HUES64 (cell line): ENCODE data around the gene NDFIP2.
A peak's percentile ranks its signal among the peaks of the same experiment; 100 is the strongest.

Experiments
- H3K27ac ChIP-seq: 2 replicates; pipeline ENCODE4 v1.7.0; 2013; ENCODE audit warnings: low read depth, low read length, inconsistent platforms
- H3K27me3 ChIP-seq: 2 replicates; pipeline ENCODE4 v1.6.1; 2013; ENCODE audit warnings: mild to moderate bottlenecking, low read length; ENCODE audit not compliant: insufficient read depth
- H3K36me3 ChIP-seq: 2 replicates; pipeline ENCODE4 v1.6.1; 2013; ENCODE audit warnings: mild to moderate bottlenecking, low read length; ENCODE audit not compliant: insufficient read depth
- H3K4me1 ChIP-seq: 2 replicates; pipeline ENCODE4 v1.6.1; 2013; ENCODE audit warnings: mild to moderate bottlenecking, low read length, moderate library complexity; ENCODE audit not compliant: insufficient read depth
- H3K4me3 ChIP-seq: 2 replicates; pipeline ENCODE4 v1.5.1; 2013; ENCODE audit warnings: mild to moderate bottlenecking, low read length, moderate library complexity
- H3K9ac ChIP-seq: 2 replicates; pipeline ENCODE4 v1.6.1; 2013; ENCODE audit warnings: mild to moderate bottlenecking, low read depth, low read length
- H3K9me3 ChIP-seq: 2 replicates; pipeline ENCODE4 v1.6.1; 2013; ENCODE audit warnings: low read depth, low read length; ENCODE audit not compliant: insufficient read depth
- WGBS: fragments of 150-250, 120-280 bp; methylation state at CpG from one replicate; pipeline ENCODE4 v1.1.7; 2013; ENCODE audit warnings: missing lambda C conversion rate; 5-methylcytosine and 5-hydroxymethylcytosine counted together

Gene NDFIP2

GRCh38 chr13:79459906-79460305, 21.0 kb upstream of the NDFIP2 start:
- Histone ChIP-seq H3K9me3 (no peaks in the 10 kb centered on the region), H3K27me3 (no peaks in the 10 kb centered on the region), H3K36me3 (no peaks in the 10 kb centered on the region), H3K27ac (no peak overlapping the region), H3K9ac (no peak overlapping the region), H3K4me1 (no peaks in the 10 kb centered on the region), H3K4me3 (no peak overlapping the region)
- 88% methylated on average over 2 of the region's 3 CpGs for WGBS

GRCh38 chr13:79462895-79463294, 18.1 kb upstream of the NDFIP2 start:
- H3K9ac ChIP-seq: no peak overlapping the region
- H3K27me3 ChIP-seq: no peaks in the 10 kb centered on the region
- H3K4me1 ChIP-seq: no peaks in the 10 kb centered on the region
- H3K36me3 ChIP-seq: no peaks in the 10 kb centered on the region
- H3K9me3 ChIP-seq: no peaks in the 10 kb centered on the region
- no peak overlapping the region for H3K27ac ChIP-seq
- H3K4me3 ChIP-seq: no peak overlapping the region

DNA sequence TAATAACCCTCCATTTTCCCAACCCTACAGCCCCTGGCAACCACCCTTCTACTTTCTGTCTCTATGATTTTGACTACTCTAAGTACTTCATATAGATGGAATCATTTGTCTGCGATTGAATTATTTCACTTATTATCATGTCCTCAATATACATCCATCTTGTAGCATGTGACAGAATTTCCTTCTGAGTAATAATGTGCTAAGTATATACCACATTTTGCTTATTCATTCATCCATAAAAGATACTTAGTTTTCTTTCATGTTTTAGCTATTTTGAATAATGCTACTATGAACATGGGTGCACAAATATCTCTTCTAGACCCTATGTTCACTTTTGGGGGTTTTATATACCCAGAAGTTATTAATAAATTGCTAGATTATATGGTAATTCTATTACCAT, 17.4 kb upstream of the NDFIP2 start:
- no peak overlapping the region for H3K9ac ChIP-seq
- H3K9me3 ChIP-seq: no peaks in the 10 kb centered on the region
- no peaks in the 10 kb centered on the region for H3K27me3 ChIP-seq
- no peak overlapping the region for H3K4me3 ChIP-seq
- H3K27ac ChIP-seq: no peak overlapping the region
- no peaks in the 10 kb centered on the region for H3K36me3 ChIP-seq
- WGBS: no CpG with 5 or more reads among the region's 1 CpG
- no peaks in the 10 kb centered on the region for H3K4me1 ChIP-seq

- Histone ChIP-seq H3K9me3 (no peaks in the 10 kb centered on the region), H3K9ac (no peak overlapping the region)
Observed at GRCh38 chr13:79466872-79467271, 14.1 kb upstream of the NDFIP2 start.

DNA sequence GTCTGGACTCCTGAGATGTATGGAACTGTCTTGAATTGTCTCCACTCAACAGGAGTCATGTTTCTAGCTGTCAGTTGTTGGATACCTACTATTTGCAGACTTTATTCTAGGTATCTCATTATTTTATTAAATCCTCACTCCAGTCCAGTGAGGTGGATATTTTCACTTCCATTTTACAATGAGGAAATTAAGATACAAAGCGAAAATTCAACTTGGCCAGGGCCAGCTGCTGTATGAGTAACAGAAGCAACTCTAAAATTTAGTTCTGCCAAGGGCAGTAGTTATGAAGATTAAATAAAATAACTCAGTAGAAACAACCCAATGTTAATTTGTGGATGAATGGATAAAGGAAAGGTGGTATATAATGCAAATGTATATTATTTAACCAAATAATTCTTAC, 12.6 kb upstream of the NDFIP2 start:
- Histone ChIP-seq H3K36me3 (no peaks in the 10 kb centered on the region), H3K4me1 (no peaks in the 10 kb centered on the region), H3K27ac (no peak overlapping the region), H3K9ac (no peak overlapping the region), H3K4me3 (no peak overlapping the region), H3K9me3 (no peaks in the 10 kb centered on the region), H3K27me3 (no peaks in the 10 kb centered on the region)
- 100% methylated on average over 1 of the region's 1 CpG for WGBS

More at GRCh38 chr13:79466872-79467271, 14.1 kb upstream of the NDFIP2 start:
- Histone ChIP-seq H3K36me3 (no peaks in the 10 kb centered on the region), H3K4me3 (no peak overlapping the region), H3K27me3 (no peaks in the 10 kb centered on the region), H3K4me1 (no peaks in the 10 kb centered on the region), H3K27ac (no peak overlapping the region)
- 80% methylated on average over 2 of the region's 2 CpGs for WGBS

DNA sequence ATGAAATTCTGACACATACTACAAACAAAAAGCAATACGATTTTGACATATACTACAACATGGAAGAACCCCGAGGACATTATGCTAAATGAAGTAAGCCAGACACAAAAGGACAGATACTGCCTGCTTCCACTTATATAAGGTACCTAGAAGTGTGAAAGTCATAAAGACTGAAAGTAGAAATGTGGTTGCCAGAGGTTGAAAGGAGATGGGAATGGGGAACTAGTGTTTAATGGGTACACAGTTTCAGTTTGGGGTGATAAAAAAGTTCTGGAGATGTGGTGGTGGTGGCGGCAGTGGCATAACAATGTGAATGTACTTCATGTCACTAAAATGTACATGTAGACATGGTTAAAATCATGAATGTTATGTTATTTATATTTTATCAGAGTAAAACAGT, 12.1 kb upstream of the NDFIP2 start:
- 90% methylated on average over 3 of the region's 3 CpGs for WGBS

GRCh38 chr13:79469608-79470007, 11.3 kb upstream of the NDFIP2 start:
- Histone ChIP-seq H3K36me3 (no peaks in the 10 kb centered on the region), H3K27me3 (no peaks in the 10 kb centered on the region), H3K27ac (no peak overlapping the region), H3K9me3 (no peaks in the 10 kb centered on the region), H3K9ac (no peak overlapping the region), H3K4me1 (no peaks in the 10 kb centered on the region), H3K4me3 (no peak overlapping the region)
- 97% methylated on average over 3 of the region's 3 CpGs for WGBS

More for the DNA sequence above, 12.1 kb upstream of the NDFIP2 start:
- Histone ChIP-seq H3K9me3 (no peaks in the 10 kb centered on the region), H3K4me3 (no peak overlapping the region), H3K27ac (no peak overlapping the region), H3K36me3 (no peaks in the 10 kb centered on the region), H3K9ac (no peak overlapping the region), H3K4me1 (no peaks in the 10 kb centered on the region), H3K27me3 (no peaks in the 10 kb centered on the region)

- no peak overlapping the region for H3K27ac ChIP-seq
- H3K27me3 ChIP-seq: no peaks in the 10 kb centered on the region
- H3K9ac ChIP-seq: no peak overlapping the region
- no peak overlapping the region for H3K4me3 ChIP-seq
- 94% methylated on average over 2 of the region's 2 CpGs for WGBS
- no peaks in the 10 kb centered on the region for H3K9me3 ChIP-seq
- no peaks in the 10 kb centered on the region for H3K36me3 ChIP-seq
- no peaks in the 10 kb centered on the region for H3K4me1 ChIP-seq
Observed at GRCh38 chr13:79470666-79471065, 10.3 kb upstream of the NDFIP2 start.

DNA sequence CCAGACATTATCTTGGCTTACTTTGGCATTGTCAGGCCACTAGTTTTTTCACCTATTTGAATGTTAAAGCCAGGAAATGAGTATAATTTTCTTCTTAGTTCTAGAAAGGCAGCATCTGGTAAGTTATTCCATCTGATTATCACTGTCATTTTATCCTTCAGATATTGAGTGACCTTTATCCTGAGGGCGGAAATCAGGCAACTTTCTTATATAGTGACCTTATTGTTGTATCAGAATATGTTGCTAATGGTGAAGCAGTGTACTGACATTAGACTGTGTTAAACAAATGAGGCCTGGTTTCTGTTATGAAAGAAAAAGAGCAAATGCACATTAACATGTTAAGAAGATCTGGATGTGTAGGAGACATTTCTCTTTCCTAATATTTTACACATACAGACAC, 5.4 kb upstream of the NDFIP2 start:
- no peaks in the 10 kb centered on the region for H3K36me3 ChIP-seq
- H3K4me1 ChIP-seq: no peaks in the 10 kb centered on the region
- H3K27me3 ChIP-seq: peaks cover 18% of the 10 kb centered on the region
- no peaks in the 10 kb centered on the region for H3K9me3 ChIP-seq
- 100% methylated on average over 1 of the region's 1 CpG for whole genome bisulfite sequencing
- H3K9ac ChIP-seq: no peak overlapping the region
- no peak overlapping the region for H3K27ac ChIP-seq
- no peak overlapping the region for H3K4me3 ChIP-seq

DNA sequence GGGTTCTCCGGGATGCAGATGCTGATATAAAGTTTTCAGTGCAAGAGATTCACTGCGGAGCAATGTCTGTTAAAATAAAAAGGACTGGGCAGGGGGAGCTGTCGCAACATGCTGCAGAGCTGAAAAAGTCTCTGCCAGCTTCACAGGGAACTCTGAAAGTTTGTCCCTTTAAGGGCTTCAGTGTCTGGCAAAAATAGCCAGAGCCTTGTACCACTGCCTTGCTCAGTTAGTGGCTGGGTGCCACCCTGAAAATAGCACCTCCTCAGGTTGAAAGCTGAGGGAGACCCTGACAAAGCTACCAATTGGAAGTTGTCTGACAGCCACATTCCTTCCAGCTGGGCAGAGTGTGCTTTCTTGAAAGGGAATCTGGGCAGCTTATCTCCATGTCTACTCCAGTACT, 3.0 kb upstream of the NDFIP2 start:
- H3K9ac ChIP-seq: no peak overlapping the region
- WGBS: 81% methylated on average over 3 of the region's 3 CpGs
- no peak overlapping the region for H3K4me3 ChIP-seq
- no peaks in the 10 kb centered on the region for H3K9me3 ChIP-seq
- H3K27me3 ChIP-seq: peaks cover 22% of the 10 kb centered on the region
- no peak overlapping the region for H3K27ac ChIP-seq
- H3K36me3 ChIP-seq: no peaks in the 10 kb centered on the region
- peaks cover 9% of the 10 kb centered on the region for H3K4me1 ChIP-seq

DNA sequence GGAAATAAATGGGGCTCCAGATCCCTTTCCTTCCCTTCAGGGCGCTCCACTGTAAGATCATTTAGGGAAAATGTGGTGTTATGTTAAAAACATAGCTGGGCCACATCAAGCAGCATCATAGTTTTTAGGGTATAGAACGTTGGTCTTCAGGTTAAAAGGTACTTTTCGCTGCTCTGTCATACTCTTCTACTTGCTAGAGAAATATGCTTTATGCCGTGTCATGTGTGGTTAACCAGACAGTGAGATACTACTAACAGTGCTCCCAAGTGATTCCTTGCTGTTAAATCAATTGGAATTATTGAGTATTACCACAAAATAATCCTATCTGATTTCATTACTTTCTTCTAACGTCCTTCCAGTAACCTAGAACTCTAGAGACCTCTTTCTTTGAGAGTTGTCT, 1.1 kb upstream of the NDFIP2 start:
- H3K4me1 ChIP-seq: peaks cover 12% of the 10 kb centered on the region
- H3K9me3 ChIP-seq: no peaks in the 10 kb centered on the region
- 92% methylated on average over 5 of the region's 5 CpGs for WGBS
- no peak overlapping the region for H3K9ac ChIP-seq
- no peak overlapping the region for H3K27ac ChIP-seq
- no peak overlapping the region for H3K4me3 ChIP-seq
- no peaks in the 10 kb centered on the region for H3K36me3 ChIP-seq
- peaks cover 22% of the 10 kb centered on the region for H3K27me3 ChIP-seq

GRCh38 chr13:79481685-79482052, 714 bp downstream of the NDFIP2 start:
- Histone ChIP-seq H3K4me3 (peak overlapping the region; percentile 90), H3K27me3 (peaks cover 22% of the 10 kb centered on the region), H3K27ac (peak overlapping the region; percentile 54), H3K9me3 (no peaks in the 10 kb centered on the region), H3K36me3 (no peaks in the 10 kb centered on the region), H3K4me1 (peaks cover 12% of the 10 kb centered on the region), H3K9ac (peak overlapping the region; percentile 81)
- under 1% methylated on average over 12 of the region's 12 CpGs for WGBS
